Stimulated activated CD4-positive, alpha-beta T cell treated with anti-CD3 and anti-CD28 coated beads, TNF-alpha, amount 100 ng/mL, for 1 hour (primary cell): ENCODE data around the gene PRODH.
"Not testable (repeated sequence)": the region's sequence is repeated elsewhere in the genome, so short reads cannot be mapped to it uniquely, and the experiment has no call there.

Experiments used
- DNase-seq, 3 donors: peaks; one replicate each; pipeline ENCODE4 v3.0.0-alpha.2; 2020; ENCODE audit warnings: low read depth in 3 of 3, low spot score in 1 of 3

Gene PRODH

DNA sequence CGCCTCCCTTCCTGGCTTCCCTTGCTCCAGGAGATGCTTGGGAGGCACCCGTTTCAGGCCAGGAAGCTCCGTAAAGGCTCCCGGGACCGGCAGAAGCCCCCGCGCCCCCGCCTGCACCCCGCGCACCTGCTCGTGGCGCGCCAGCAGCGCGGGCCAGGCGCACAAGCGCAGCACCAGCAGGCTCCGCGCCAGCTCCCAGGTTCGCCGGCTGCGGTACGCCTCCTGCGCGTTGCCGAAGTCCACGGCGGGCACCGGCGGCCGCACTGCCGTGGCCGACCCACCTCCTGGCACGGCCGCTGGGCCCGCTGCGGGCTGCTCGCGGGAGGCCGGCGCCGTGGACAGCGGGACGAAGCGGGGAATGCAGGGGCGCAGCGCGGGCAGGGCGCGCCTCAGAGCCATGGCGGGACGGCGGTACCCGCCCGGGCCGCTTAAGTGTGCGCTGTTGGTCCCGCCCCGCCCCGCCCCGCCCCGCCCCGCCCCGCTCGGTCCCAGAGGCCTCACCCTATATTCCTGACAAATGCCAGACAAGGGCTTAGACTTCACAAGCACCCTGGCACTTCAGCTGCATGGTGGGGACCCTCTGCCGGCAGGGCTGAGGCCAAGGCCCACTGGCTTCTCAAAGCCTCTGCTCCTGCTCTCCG is at the start of gene PRODH:
TSS of gene PRODH (minus strand) at position 405 of the 641 bp plus-strand sequence. CDS start at position 399, 6 bp downstream.
- no peak for DNase-seq

DNA sequence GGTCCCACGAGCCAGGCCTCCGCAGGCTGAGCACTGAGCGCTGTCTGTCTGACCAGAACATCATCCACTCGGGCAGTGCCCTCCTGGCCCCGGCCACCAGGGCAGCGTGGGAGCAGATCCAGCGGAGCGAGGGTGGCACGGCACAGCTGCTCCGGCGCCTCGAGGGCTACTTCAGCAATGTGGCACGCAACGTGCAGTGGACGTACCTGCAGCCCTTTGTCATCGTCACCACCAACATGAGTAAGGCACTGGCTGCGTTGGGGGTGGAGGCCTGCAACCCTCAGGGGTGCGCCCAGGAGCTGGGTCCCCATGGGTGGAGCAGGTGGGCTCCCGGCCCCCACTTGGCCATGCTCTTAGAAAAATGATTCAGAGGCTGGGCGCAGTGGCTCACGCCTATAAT is 49.7 kb upstream of the PRODH start:
- no peak for DNase-seq

GRCh38 chr22:18984564-18984963 is 48.5 kb upstream of the PRODH start:
- DNase-seq: no peak

DNA sequence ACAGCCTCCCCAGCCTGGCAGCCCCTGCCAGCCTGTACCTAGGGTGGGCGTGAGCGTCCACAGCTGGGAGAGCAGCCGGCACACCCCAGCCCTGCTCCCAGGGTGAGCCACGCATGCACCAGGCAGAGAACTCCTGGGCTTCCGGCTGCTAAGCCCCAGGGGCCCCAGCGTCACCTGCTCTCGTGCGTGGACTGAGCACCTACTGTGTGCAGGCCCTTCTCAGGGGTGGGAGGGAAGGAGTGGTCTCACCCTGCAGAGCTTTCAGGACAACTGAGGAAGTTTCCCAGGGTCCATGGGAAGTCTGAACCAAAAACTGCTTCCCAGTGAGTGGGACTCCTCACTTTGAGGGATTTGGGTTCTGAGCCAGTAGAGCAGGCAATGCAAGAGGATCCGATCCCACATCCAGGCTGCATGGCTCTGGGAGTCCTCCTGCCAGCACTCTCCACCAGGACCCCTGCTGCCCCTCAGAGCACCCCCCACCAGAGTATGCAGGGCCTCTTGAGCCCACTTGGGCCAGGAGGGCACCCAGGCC is 47.1 kb upstream of the PRODH start:
- no peak for DNase-seq

- no peak for DNase-seq
Measured at GRCh38 chr22:18980829-18981228, 44.7 kb upstream of the PRODH start.

DNA sequence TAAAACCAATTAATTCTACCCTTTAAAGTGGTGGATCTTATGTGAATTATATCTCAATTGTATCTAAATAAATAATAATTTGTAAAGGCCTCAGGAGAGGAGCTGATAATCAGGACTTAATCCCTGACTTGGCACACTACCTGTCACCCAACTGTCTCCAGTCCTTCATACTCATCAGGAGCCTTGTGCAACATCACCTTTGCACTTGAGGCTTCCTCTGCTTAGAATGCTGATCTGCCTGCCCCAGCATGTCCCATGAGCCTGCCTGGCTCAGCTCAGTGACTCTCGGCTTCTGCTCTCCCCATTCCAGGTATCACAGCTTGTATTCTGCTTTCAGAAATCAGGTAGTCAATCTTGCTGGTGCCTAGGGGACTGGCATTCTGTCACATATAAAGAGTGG is 43.9 kb upstream of the PRODH start:
- DNase-seq: no peak

- DNase-seq: no peak
Measured at GRCh38 chr22:18978506-18978905, 42.4 kb upstream of the PRODH start.

- DNase-seq: no peak
Measured at GRCh38 chr22:18977824-18978425, 41.8 kb upstream of the PRODH start.

DNA sequence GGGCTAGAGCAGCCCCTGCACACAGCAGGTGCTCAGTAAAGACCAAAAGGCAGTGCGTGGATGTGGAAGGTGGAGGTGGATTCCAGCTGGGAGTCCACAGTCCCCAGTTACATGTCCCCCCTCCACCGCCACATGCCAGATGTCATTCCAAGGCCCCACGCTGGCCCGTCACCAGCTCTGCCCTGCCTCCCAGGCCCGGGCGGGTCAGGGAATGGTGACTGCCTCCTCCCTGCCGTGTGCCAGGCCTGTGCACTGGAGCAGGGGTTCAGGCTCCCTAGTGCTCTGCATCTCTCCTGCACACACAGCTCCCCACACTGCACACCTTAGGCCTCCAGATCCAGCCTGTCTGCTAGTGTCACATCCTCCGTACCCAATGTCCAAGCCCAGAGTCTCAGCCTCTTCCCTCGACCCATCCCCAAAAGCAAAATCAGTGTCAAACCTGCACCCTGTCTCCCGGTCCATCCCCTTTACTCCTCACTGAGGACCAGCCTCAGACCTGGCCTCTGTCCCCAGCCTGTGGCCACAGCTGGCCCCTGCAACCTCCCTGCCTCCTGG is 40.2 kb upstream of the PRODH start:
- no peak for DNase-seq

GRCh38 chr22:18975434-18976196 is 39.5 kb upstream of the PRODH start:
- no peak for DNase-seq

DNA sequence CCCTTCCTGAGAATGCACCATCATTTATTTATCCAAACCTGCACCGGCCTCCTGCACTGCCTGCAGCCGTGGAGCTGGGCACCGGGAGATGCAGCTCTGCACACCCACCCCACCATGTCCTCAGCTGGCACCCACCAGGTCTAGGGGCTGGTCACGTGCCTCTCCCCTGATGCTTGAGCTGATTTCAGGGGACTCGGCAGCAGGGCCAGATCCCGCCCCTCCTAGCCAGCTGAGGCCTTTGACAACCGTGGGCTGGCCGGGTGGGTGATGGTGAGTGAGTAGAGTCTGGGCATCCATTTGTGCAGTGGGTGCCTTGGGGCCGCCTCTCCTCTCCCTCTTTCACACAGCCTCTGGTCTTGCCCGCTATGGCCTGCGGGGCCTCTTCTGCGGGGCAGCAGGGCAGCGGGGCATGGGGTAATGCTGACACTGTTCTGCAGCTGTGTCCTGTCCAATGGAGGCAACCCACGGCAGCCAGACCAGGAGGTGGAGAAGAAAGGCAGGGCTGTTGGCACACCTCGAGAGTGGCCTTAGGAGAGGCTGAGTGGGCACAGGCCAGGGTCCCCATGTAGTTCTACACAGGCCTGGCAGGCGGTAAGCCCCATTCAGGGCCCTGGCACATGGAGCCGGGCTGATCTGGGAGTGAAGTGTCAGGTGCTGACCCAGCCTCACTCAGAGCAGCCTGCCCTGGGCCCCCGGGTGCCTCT is 38.5 kb upstream of the PRODH start:
- no peak for DNase-seq

DNA sequence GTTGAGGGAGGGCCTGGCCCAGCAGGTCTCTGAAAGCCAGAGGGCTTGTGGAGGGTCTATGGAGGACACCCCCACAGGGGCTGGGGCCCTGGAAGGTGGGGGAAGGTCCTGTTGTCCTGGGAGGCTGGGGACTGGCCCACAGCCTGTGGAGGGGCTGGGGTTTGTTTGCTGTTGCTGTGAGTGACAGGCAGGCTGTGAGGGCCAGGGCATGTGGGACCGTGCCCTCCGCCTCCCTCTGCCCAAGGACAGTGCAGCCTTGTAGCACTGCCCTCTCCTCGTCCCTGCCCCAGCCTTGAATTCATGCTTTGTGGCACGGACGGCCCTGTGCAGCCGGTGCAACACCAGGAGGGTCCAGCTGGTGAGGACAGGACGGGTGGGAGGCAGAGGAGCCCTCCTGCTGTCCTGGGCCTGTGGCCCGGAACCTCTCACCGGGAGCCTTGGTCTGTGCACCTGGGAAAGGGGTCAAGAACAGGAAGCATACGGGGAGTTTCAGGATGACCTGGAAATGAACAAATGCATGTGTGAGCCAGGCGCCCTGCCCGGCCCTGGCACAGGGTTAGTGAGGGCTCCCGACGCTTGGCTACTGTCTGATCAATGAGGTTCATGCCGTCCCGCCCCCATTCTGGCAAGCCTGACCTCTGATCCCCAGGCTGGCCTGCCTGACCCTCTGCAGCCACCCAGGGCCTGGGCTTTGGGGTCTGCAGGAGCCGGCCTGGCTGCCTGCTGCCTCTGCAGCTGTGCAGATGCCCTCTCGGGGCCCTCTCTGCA is 37.4 kb upstream of the PRODH start:
- DNase-seq: no peak

DNA sequence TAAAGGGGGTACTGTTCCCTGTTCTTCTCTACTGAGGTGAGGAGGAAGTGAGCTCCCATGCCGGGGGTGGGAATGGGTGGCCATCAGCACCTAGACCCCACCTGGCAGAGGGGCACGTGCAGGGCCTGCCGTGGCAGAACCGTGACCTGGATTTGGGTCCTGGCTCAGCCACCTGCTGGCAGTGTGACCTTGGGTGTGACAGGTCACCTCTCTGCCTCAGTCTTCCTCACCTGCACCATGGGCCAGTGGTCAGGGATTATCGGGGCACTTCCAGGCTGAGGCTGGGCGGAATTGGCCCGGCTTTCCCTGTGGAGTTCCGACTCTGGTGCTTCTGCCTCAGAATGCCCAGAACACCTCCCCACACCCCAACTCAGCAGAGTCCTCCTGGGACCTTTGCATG is 36.5 kb upstream of the PRODH start:
- DNase-seq: not testable (repeated sequence)

GRCh38 chr22:18972029-18972428 is 35.9 kb upstream of the PRODH start:
- DNase-seq: not testable (repeated sequence)

DNA sequence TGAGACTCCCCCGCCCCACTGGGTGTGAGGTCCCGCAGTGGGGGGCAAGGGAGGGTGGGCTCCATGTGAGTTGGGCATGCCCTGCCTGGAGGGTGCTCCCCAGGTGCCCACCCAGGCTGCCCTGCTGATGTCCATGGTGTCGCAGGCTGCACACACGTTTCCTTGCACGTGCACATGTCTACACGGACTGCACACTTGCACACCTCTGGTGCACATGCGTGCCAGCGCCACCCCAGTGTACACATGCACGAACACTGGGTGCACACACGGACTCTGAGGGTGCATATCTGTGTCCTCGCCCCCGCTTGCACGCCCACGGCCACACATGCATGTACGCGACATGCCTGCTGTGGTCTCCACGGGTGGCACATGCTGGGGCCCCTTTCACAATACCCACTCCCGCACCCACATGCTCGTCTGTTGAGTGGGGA is 35.2 kb upstream of the PRODH start:
- no peak for DNase-seq

DNA sequence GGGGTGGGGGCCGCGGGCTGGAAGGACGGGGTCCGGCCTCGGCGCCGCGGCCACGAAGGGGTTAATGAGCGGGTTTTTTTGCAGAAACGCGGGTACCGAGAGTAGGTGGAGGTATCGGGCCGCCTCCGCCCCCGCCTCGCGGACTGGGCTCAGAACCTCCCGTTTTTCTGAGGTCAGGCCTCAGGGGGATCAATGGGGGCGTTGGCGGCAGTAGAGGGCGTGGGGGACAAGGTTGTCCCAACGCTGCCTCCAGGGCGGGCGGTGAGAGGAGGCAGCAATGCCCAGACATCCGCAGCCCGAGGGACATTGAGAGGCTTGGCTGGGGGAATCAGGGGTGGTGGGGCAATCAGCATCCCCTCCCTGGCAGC is 34.8 kb upstream of the PRODH start:
- no peak for DNase-seq

DNA sequence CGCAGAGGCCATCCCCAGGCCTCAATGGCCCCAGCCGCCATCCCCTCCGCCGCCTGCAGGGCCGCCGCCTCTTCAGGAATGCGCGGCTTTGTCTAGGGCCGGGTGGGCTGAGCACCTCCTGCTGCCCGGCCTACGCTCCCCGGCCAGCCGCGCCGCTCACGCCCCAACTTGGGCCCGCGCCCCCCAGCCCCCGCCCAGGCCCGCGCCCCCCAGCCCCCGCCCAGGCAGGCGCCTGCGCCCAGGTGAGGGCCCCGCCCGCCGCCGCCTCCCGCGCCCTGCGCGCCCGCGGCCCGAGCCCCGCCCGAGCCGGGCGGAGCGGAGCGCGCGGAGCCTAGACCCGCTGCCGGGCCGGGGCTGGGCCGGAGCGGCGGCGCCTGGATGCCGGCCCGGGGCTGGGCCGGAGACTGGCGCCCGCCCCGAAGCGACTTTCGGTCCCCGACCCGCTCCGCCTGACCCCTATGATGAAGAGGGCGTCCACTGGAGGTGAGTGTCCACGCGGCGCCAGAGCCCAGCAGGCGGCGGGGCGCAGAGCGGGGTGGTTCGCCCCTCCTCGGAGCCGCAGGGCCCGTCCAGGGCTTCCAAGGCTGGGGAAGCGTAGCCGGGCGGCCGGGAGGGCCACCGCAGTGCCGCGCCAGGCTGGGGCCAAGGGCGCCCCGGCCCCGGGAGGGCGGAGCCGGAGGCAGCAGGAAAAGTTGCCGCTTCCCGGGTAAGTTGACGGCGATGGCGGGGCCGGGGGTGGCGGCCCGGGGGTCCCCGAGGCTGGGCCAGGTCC is 34.3 kb upstream of the PRODH start:
- no peak for DNase-seq

GRCh38 chr22:18969158-18969942 is 33.3 kb upstream of the PRODH start:
- not testable (repeated sequence) for DNase-seq
